Gastrocnemius medialis (tissue), 4 donors: ENCODE data around the gene BCL11B. TPM values are rescaled to one million over a fixed set of nuclear protein-coding genes. Genes with fewer than 3 reads are reported as not detected.

Experiments used
- ATAC-seq, 2 donors: fragments of 150-250 bp; one replicate each; pipeline ENCODE4 v1.9.1; 2016
- DNase-seq, 2 donors: peaks; one replicate each; pipeline ENCODE4 v3.0.0-alpha.2; 2019
- H3K27ac ChIP-seq, 4 donors: fragments of 200-600 bp; sonication (generic); 1 replicate in 1 of 4; 2 replicates in 3 of 4; pipeline ENCODE4 v1.5.1; 2016 to 2018; ENCODE audit warnings: mild to moderate bottlenecking in 2 of 4, moderate library complexity in 1 of 4
- H3K27me3 ChIP-seq, 3 donors: fragments of 200-600 bp; sonication (generic) in 2 of 3; 1 replicate in 1 of 3; 2 replicates in 2 of 3; pipeline versions ENCODE4 v1.5.1 to v1.6.0; 2016 to 2019; ENCODE audit warnings: mild to moderate bottlenecking in 1 of 3, moderate library complexity in 1 of 3
- H3K36me3 ChIP-seq, 2 donors: fragments of 200-600 bp; sonication (generic) in 1 of 2; one replicate each; pipeline ENCODE4 v1.5.1; 2017 to 2018
- H3K4me1 ChIP-seq, 2 donors: fragments of 200-600 bp; sonication (generic) in 1 of 2; one replicate each; pipeline ENCODE4 v1.5.1; 2016 to 2017; ENCODE audit warnings: mild to moderate bottlenecking in 2 of 2
- H3K4me3 ChIP-seq, 4 donors: fragments of 200-600 bp; sonication (generic) in 3 of 4; 1 replicate in 1 of 4; 2 replicates in 3 of 4; pipeline ENCODE4 v1.5.1; 2016 to 2019; ENCODE audit warnings: mild to moderate bottlenecking in 2 of 4
- H3K9me3 ChIP-seq, 3 donors: fragments of 200-600 bp; sonication (generic) in 2 of 3; 1 replicate in 1 of 3; 2 replicates in 2 of 3; pipeline ENCODE4 v1.5.1; 2016 to 2019
- CTCF ChIP-seq, 5 experiments: fragments of 450-650 bp in 3 of 5; fragments of 200-600 bp in 2 of 5; sonication (generic) in 2 of 5; IDR thresholded peaks in 4 of 5; conservative IDR thresholded peaks in 1 of 5; 1 replicate in 4 of 5; 2 replicates in 1 of 5; pipeline ENCODE4 v1.5.1; 2016 to 2019; ENCODE audit warnings: antibody characterized with exemption in 5 of 5, mild to moderate bottlenecking in 3 of 5, moderate library complexity in 3 of 5
- POLR2A ChIP-seq, 2 donors: fragments of 450-650 bp; IDR thresholded peaks; one replicate each; pipeline ENCODE4 v1.6.1; 2017; ENCODE audit warnings: antibody characterized with exemption in 2 of 2, mild to moderate bottlenecking in 2 of 2, moderate library complexity in 2 of 2
- in situ Hi-C, 4 donors: fragments of 200-750 bp; cut with MboI; loops; one replicate each; pipeline versions ENCODE4 v1.15.0 to v1.8.0; 2017; ENCODE audit warnings: low sequenced_read_pairs in 4 of 4
- intact Hi-C: fragments of 100-400 bp; cut with DNase I; formaldehyde crosslinking; loops from one replicate; pipeline ENCODE4 v1.15.1; 2023; ENCODE audit warnings: low total_unique reads
- total RNA-seq, 4 donors: library from RNA; depleted of rRNA; stranded (reverse); fragments of >200 nt; gene quantifications; one replicate each; pipeline versions ENCODE4 v1.1.0 to v1.2.3, GENCODE V29; 2016

The BCL11B gene
- total RNA-seq, 4 donors from 2014 or later = 0.05 to 0.62 (median 0.18) TPM; not detected in 1

- no peaks in the 10 kb centered on the region for H3K36me3 ChIP-seq
- H3K27ac ChIP-seq = no peak overlapping the region
- no peaks in the 10 kb centered on the region for H3K9me3 ChIP-seq
- ATAC-seq (no peak), DNase-seq (no peak)
- TF ChIP-seq POLR2A (IDR thresholded peaks at IDR 0.05) (no peak), CTCF (IDR thresholded peaks at IDR 0.05 in 4 of 5, conservative IDR thresholded peaks at IDR 0.05 in 1 of 5) (no peak)
- no peaks in the 10 kb centered on the region for H3K4me1 ChIP-seq
- no peak overlapping the region for H3K4me3 ChIP-seq
- in situ Hi-C loops (no loop called here), intact Hi-C loops (no loop called here)
- H3K27me3 ChIP-seq = peaks cover 0 to 4% (median 0%) of the 10 kb centered on the region in 3 donors
Measured at GRCh38 chr14:99164712-99165111, 107.3 kb downstream of the BCL11B start.

- in situ Hi-C loops (no loop called here), intact Hi-C loops (no loop called here)
- ATAC-seq = no peak
- DNase-seq = no peak
- Histone ChIP-seq H3K27me3 (peaks cover 0 to 4% (median 0%) of the 10 kb centered on the region in 3 donors), H3K9me3 (no peaks in the 10 kb centered on the region), H3K4me3 (no peak overlapping the region), H3K27ac (no peak overlapping the region), H3K4me1 (no peaks in the 10 kb centered on the region), H3K36me3 (no peaks in the 10 kb centered on the region)
- TF ChIP-seq CTCF (IDR thresholded peaks at IDR 0.05 in 4 of 5, conservative IDR thresholded peaks at IDR 0.05 in 1 of 5) (no peak), POLR2A (IDR thresholded peaks at IDR 0.05) (no peak)
Measured at GRCh38 chr14:99163446-99163845, 108.6 kb downstream of the BCL11B start.

GRCh38 chr14:99159341-99160340, 112.4 kb downstream of the BCL11B start:
- intact Hi-C loops = no loop called here
- no peak for ATAC-seq
- Histone ChIP-seq H3K27ac (no peak overlapping the region), H3K27me3 (peaks cover 0 to 4% (median 0%) of the 10 kb centered on the region in 3 donors), H3K4me3 (no peak overlapping the region), H3K36me3 (no peaks in the 10 kb centered on the region), H3K9me3 (no peaks in the 10 kb centered on the region), H3K4me1 (peaks cover 10 to 12% of the 10 kb centered on the region in 2 donors)
- in situ Hi-C loops = no loop called here
- DNase-seq = no peak
- TF ChIP-seq POLR2A (IDR thresholded peaks at IDR 0.05) = no peak

GRCh38 chr14:99158646-99159165, 113.3 kb downstream of the BCL11B start:
- Histone ChIP-seq H3K36me3 (no peaks in the 10 kb centered on the region), H3K9me3 (no peaks in the 10 kb centered on the region), H3K27me3 (peaks cover 0 to 4% (median 0%) of the 10 kb centered on the region in 3 donors), H3K27ac (no peak overlapping the region), H3K4me3 (no peak overlapping the region), H3K4me1 (peaks cover 10 to 12% of the 10 kb centered on the region in 2 donors)
- no peak for ATAC-seq
- TF ChIP-seq CTCF (IDR thresholded peaks at IDR 0.05 in 4 of 5, conservative IDR thresholded peaks at IDR 0.05 in 1 of 5) = no peak
- TF ChIP-seq POLR2A (IDR thresholded peaks at IDR 0.05) = no peak
- DNase-seq = no peak
- intact Hi-C loops (no loop called here), in situ Hi-C loops (no loop called here)

- Histone ChIP-seq H3K27ac (no peak overlapping the region), H3K27me3 (no peaks in the 10 kb centered on the region), H3K4me3 (no peak overlapping the region), H3K36me3 (no peaks in the 10 kb centered on the region), H3K4me1 (peaks cover 10 to 12% of the 10 kb centered on the region in 2 donors), H3K9me3 (no peaks in the 10 kb centered on the region)
- ATAC-seq (no peak), DNase-seq (no peak)
- intact Hi-C loops = no loop called here
- TF ChIP-seq POLR2A (IDR thresholded peaks at IDR 0.05) (no peak), CTCF (IDR thresholded peaks at IDR 0.05 in 4 of 5, conservative IDR thresholded peaks at IDR 0.05 in 1 of 5) (no peak)
- in situ Hi-C loops = no loop called here
Measured at GRCh38 chr14:99158150-99158549, 113.8 kb downstream of the BCL11B start.
